HCT116 (cell line): ENCODE data around the gene GDF2. TPM values are rescaled to one million over a fixed set of nuclear protein-coding genes. Genes with fewer than 3 reads are reported as not detected.

ENCODE experiments used
- ATAC-seq: fragments of 200-7000 bp; cut with Tn5 transposase; 2 replicates; pipeline ENCODE4 v1.9.1; 2020; ENCODE audit warnings: mild to moderate bottlenecking, moderate library complexity
- BruUV-seq: library from RNA; stranded (reverse); fragments of 400-500 nt; replicated peaks from 2 replicates; lab custom pipeline; 2021; lab: Mats Ljungman, UMichigan
- CTCF ChIA-PET: fragments of 300-600 bp; sonication (Branson Sonifier 250); formaldehyde crosslinking; loops from one replicate; lab custom pipeline; 2021; ENCODE audit warnings: antibody characterized with exemption; lab: Charles Lee
- POLR2A ChIA-PET: fragments of 300-600, 350-600 bp; sonication (Branson Sonifier 250); formaldehyde crosslinking; loops from one replicate; lab custom pipeline; 2021; ENCODE audit warnings: antibody characterized with exemption; lab: Charles Lee
- RAD21 ChIA-PET, 2 experiments: fragments of 300-600 bp; sonication (Branson Sonifier 250); formaldehyde crosslinking; loops; one replicate each; lab custom pipeline; 2023; ENCODE audit warnings: low total read pairs in 2 of 2; ENCODE audit not compliant: uncharacterized antibody in 2 of 2, unreplicated experiment in 2 of 2, low non-redundant PET in 1 of 2; lab: Charles Lee
- DNase-seq: peaks from one replicate; pipeline ENCODE4 v3.0.0-alpha.2; 2010; ENCODE audit warnings: low read depth, low spot score
- H2AFZ ChIP-seq: fragments of 200-600 bp; shearing (Covaris generic), sonication (generic); 2 replicates; pipeline ENCODE4 v1.6.1; 2017; ENCODE audit warnings: low read depth, mixed run types, mixed read lengths, antibody characterized with exemption, low read length; ENCODE audit not compliant: poor library complexity, severe bottlenecking
- H3K27ac ChIP-seq: 2 replicates; pipeline ENCODE4 v1.5.1; 2012; ENCODE audit warnings: low read depth, low read length
- H3K27me3 ChIP-seq: fragments of 200-600 bp; sonication (generic); 2 replicates; pipeline ENCODE4 v1.6.1; 2016; ENCODE audit warnings: mixed run types, low read length, mixed read lengths; ENCODE audit not compliant: insufficient read depth
- H3K36me3 ChIP-seq, 2 experiments: fragments of 200-500 bp in 1 of 2; fragments of 200-600 bp in 1 of 2; sonication (Bioruptor generic) in 1 of 2; sonication (generic) in 1 of 2; 2 replicates each; pipeline versions ENCODE4 v1.5.1 to v1.6.1; 2014 to 2016; ENCODE audit warnings: low read length in 2 of 2, inconsistent platforms in 1 of 2, mixed read lengths in 1 of 2, mixed run types in 1 of 2; ENCODE audit not compliant: insufficient read depth in 2 of 2, control insufficient read depth in 1 of 2
- H3K4me1 ChIP-seq, 2 experiments: fragments of 200-600 bp in 1 of 2; sonication (generic) in 1 of 2; 2 replicates each; pipeline versions ENCODE4 v1.5.1 to v1.6.1; 2012 to 2017; ENCODE audit warnings: low read length in 2 of 2, inconsistent platforms in 1 of 2, mild to moderate bottlenecking in 1 of 2, mixed read lengths in 1 of 2, mixed run types in 1 of 2, moderate library complexity in 1 of 2; ENCODE audit not compliant: insufficient read depth in 2 of 2, control insufficient read depth in 1 of 2
- H3K4me2 ChIP-seq: fragments of 200-600 bp; sonication (generic); 2 replicates; pipeline ENCODE4 v1.6.1; 2017; ENCODE audit warnings: mixed run types, low read length, mixed read lengths
- H3K4me3 ChIP-seq, 2 experiments: fragments of 200-600 bp in 1 of 2; sonication (generic) in 1 of 2; replicated peaks in 1 of 2; 2 replicates each; pipeline ENCODE4 v1.5.1; 2011 to 2016; ENCODE audit warnings: low read length in 2 of 2, control low read depth in 1 of 2, low read depth in 1 of 2, mild to moderate bottlenecking in 1 of 2, mixed read lengths in 1 of 2, mixed run types in 1 of 2
- H3K79me2 ChIP-seq: fragments of 200-600 bp; sonication (generic); 2 replicates; pipeline ENCODE4 v1.6.1; 2017; ENCODE audit warnings: mild to moderate bottlenecking, mixed run types, low read length, moderate library complexity, mixed read lengths; ENCODE audit not compliant: insufficient read depth
- H3K9ac ChIP-seq: fragments of 200-600 bp; sonication (generic); 2 replicates; pipeline ENCODE4 v1.6.1; 2016; ENCODE audit warnings: low read length, mixed read lengths
- H3K9me2 ChIP-seq: fragments of 200-600 bp; sonication (generic), shearing (Covaris generic); 2 replicates; pipeline ENCODE4 v1.6.1; 2017; ENCODE audit warnings: mixed run types, mild to moderate bottlenecking, moderate library complexity; ENCODE audit not compliant: insufficient read depth
- H3K9me3 ChIP-seq, 2 experiments: fragments of 200-500 bp in 1 of 2; fragments of 200-600 bp in 1 of 2; sonication (Bioruptor generic) in 1 of 2; sonication (generic) in 1 of 2; 2 replicates each; pipeline ENCODE4 v1.6.1; 2014 to 2017; ENCODE audit warnings: low read length in 2 of 2, mixed read lengths in 2 of 2, inconsistent platforms in 1 of 2, low read depth in 1 of 2, mild to moderate bottlenecking in 1 of 2, mixed run types in 1 of 2, moderate library complexity in 1 of 2; ENCODE audit not compliant: control insufficient read depth in 1 of 2, insufficient read depth in 1 of 2
- H4K20me1 ChIP-seq: fragments of 200-600 bp; sonication (generic), shearing (Covaris generic); 2 replicates; pipeline ENCODE4 v1.6.1; 2017; ENCODE audit warnings: mixed run types, mild to moderate bottlenecking, moderate library complexity; ENCODE audit not compliant: insufficient read depth
- CBX3 ChIP-seq: IDR thresholded peaks from 2 replicates; pipeline ENCODE4 v1.6.1; 2012; ENCODE audit warnings: low read depth
- EGR1 ChIP-seq: IDR thresholded peaks from 2 replicates; pipeline ENCODE4 v1.6.1; 2012; ENCODE audit warnings: low read depth
- EZH2 ChIP-seq: fragments of 200-600 bp; sonication (generic); IDR thresholded peaks from 2 replicates; pipeline ENCODE4 v1.6.1; 2017; ENCODE audit warnings: antibody characterized with exemption, mixed run types
- JUND ChIP-seq: IDR thresholded peaks from 2 replicates; pipeline ENCODE4 v1.6.1; 2012
- SP1 ChIP-seq: IDR thresholded peaks from 2 replicates; pipeline ENCODE4 v1.6.1; 2012; ENCODE audit warnings: low read depth
- TCF7L2 ChIP-seq: IDR thresholded peaks from 2 replicates; pipeline ENCODE4 v1.7.0; 2011; ENCODE audit warnings: borderline replicate concordance, inconsistent platforms; ENCODE audit not compliant: insufficient read depth, insufficient read length; ENCODE audit errors: extremely low read depth
- ZNF274 ChIP-seq: fragments of 200-500 bp; sonication (Bioruptor generic); IDR thresholded peaks from 2 replicates; pipeline ENCODE4 v1.6.1; 2014; ENCODE audit warnings: mild to moderate bottlenecking, low read depth, low read length, inconsistent platforms
- intact Hi-C: fragments of 100-400 bp; cut with micrococcal nuclease; formaldehyde crosslinking; loops from 2 replicates; pipeline ENCODE4 v1.10.0; 2022
- total RNA-seq: library from RNA; stranded (reverse); gene quantifications from one replicate; pipeline ENCODE4 v1.2.1, GENCODE V29; 2021; ENCODE audit not compliant: unreplicated experiment
- TF ChIP-seq, protein P1 (sequence below): IDR thresholded peaks from 2 replicates; pipeline ENCODE4 v1.6.1; 2012

Gene GDF2
- total RNA-seq, 1 experiment from 2014 or later: not detected

DNA sequence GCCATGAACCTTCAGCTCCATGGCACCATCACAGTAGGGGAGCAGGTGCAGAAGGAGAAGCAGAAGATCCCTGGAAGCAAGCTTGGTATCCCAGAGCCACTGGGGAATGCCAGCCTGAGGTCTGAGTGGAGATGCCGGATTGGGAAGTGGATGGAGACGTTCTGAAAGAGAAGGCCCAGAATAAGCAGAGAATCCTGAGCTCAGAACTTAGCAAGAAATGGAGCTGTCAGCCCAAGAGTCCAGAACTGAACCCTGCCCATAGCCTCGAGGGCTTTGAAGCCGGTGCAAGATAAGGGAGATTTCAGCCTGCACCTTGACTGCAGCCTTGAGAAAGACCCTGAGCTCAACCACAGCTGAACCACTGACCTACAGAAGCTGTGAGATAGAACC, 36.1 kb upstream of the GDF2 start:
- BruUV-seq: no TSS peak
- TF ChIP-seq TCF7L2 (no peak), EZH2 (no peak), EGR1 (no peak), CBX3 (no peak)
- TF ChIP-seq, protein P1, sequence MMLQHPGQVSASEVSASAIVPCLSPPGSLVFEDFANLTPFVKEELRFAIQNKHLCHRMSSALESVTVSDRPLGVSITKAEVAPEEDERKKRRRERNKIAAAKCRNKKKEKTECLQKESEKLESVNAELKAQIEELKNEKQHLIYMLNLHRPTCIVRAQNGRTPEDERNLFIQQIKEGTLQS: no peak
- no peaks in the 10 kb centered on the region for H3K27me3 ChIP-seq
- no peaks in the 10 kb centered on the region for H3K4me1 ChIP-seq
- no peaks in the 10 kb centered on the region for H3K36me3 ChIP-seq
- H3K79me2 ChIP-seq: no peaks in the 10 kb centered on the region
- DNase-seq (no peak), ATAC-seq (no peak)
- no peaks in the 10 kb centered on the region for H3K9me3 ChIP-seq
- ChIA-PET CTCF (no interaction called here), POLR2A (no interaction called here), RAD21 (no interaction called here)
- no peak overlapping the region for H3K9ac ChIP-seq
- no peak overlapping the region for H3K4me3 ChIP-seq
- intact Hi-C loops: no loop called here
- no peaks in the 10 kb centered on the region for H4K20me1 ChIP-seq
- H3K9me2 ChIP-seq: no peaks in the 10 kb centered on the region
- H2AFZ ChIP-seq: no peak overlapping the region
- no peak overlapping the region for H3K27ac ChIP-seq
- no peak overlapping the region for H3K4me2 ChIP-seq

DNA sequence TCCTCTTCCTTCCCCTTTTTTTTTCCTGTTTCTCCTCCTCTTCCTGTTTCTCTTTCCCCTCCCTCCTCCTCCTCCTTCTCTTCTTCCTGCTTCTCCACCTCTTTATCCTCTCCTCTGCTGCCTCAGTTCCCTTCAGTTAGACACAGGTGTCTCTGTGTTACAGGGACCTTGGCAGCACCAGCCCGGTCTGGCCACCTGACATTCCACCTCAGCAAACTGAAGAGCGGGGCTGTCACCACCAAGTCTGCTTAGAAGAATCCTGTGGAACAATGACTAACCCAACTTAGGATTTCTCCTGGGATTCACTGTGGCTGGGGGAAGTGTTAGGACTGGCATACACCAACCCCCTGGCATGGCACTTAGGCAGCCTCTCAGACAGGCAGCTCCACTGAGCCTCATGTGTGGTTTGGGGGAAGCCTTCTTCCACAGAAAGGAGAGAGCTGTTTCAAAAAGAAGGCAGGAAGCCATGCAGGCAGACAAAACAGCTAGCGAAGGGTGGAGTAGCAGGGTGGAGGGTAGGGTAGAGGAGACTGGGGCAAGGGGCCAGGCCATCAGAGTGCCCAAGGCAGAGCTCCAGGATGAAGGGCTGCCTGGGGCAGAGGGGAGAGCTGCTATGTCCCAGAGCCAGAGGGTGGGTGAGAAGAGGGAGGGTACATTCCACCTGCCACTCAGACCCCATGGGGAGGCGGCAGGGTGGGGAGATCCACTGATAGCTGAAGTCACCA, 35.5 kb upstream of the GDF2 start:
- H3K9me2 ChIP-seq: no peaks in the 10 kb centered on the region
- no peaks in the 10 kb centered on the region for H3K4me1 ChIP-seq
- ChIA-PET POLR2A (no interaction called here), CTCF (no interaction called here)
- H3K27me3 ChIP-seq: no peaks in the 10 kb centered on the region
- no peak overlapping the region for H3K4me3 ChIP-seq
- H3K4me2 ChIP-seq: no peak overlapping the region
- no peaks in the 10 kb centered on the region for H3K9me3 ChIP-seq
- no peak for DNase-seq
- H3K27ac ChIP-seq: no peak overlapping the region
- TF ChIP-seq JUND: no peak
- no peak for TF ChIP-seq ZNF274
- no peak for TF ChIP-seq SP1
- TF ChIP-seq EZH2: no peak
- no peak for TF ChIP-seq CBX3
- TF ChIP-seq, all 23 proteins: peak for 0
- Histone ChIP-seq H4K20me1 (no peaks in the 10 kb centered on the region), H3K9ac (no peak overlapping the region), H3K79me2 (no peaks in the 10 kb centered on the region), H3K36me3 (no peaks in the 10 kb centered on the region), H2AFZ (no peak overlapping the region)
- BruUV-seq: no TSS peak
- RAD21 ChIA-PET: no interaction called here
- ATAC-seq: no peak
- intact Hi-C loops: no loop called here
